HG02798 (cell line): Measurements from ENCODE around the gene SLC35G2.
"Not testable (repeated sequence)": the region's sequence is repeated elsewhere in the genome, so short reads cannot be mapped to it uniquely, and the experiment has no call there.

Experiments
- ATAC-seq: cut with Tn5 transposase; IDR thresholded peaks from one replicate; pipeline ENCODE4 v1.9.1; 2021; ENCODE audit warnings: mild to moderate bottlenecking; ENCODE audit not compliant: unreplicated experiment, poor library complexity

Gene SLC35G2

DNA sequence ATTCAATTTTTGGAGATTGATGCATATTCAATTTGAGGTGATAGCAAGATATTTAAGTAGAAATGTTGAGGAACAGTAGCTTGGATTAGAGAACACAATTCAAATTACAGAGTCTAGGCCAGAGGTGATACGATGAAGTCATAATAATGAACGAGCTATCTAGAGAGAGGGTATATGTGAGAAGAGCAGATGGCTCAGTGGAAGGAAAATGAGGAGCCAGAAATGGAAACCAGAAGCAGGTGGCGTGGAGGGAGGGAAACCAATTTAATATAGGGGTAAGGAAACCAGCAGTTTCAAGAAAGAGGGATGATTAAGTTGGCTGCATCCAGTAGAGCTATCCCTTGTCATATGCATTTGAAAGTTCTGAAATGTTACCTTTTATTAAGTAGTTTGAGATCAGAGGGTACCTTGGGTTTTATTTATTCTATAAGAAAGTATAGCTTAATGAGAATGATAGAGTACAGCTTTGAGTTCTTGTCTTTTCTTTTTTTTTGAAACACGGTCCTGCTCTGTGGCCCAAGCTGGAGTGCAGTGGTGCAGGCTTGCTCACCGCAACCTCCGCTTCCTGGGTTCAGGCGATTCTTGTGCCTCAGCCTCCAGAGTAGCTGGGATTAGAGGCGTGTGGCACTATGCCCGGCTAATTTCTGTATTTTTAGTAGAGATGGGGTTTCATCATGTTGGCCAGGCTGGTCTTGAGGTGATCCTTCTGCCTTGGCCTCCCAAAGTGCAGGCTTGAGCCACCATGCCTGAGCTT is 65.2 kb downstream of the SLC35G2 start:
- ATAC-seq: no peak

DNA sequence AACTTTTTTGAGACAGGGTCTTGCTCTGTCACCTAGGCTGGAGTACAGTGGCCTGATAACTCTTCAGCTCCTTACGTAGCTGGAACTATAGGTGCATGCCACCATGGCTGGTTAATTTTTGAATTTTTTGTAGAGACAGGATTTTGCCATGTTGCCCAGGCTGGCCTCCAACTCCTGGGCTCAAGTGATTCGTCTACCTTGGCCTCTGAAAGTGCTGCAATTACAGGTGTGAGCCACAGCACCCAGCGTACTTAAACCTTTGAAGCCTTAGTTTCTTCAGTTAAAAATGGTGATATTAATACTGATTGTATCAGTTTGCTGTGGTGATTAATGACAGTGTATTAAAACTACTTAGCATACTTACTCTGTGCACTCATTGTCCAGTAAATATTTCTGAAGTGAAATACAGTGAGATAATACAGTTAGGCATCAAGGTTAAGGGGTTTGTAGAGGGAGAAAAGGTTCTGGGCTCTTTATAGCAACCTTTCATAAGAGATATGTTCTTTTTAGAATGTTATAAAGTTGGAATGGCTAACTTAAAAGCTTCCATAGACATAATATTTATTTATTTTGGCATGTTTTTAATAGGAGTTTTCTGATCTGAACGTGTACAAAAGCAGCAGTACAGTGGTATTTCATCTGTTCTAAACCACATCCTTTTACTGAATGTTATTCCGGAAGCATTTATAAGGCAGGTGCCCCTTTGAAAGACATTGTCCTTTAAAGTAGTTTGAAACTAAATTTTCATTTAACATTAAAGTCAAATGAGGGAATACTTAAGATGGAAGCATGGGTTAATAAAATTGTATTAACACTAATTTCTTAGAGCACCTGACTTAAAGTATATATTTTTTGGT is 66.7 kb downstream of the SLC35G2 start:
- ATAC-seq: no peak

DNA sequence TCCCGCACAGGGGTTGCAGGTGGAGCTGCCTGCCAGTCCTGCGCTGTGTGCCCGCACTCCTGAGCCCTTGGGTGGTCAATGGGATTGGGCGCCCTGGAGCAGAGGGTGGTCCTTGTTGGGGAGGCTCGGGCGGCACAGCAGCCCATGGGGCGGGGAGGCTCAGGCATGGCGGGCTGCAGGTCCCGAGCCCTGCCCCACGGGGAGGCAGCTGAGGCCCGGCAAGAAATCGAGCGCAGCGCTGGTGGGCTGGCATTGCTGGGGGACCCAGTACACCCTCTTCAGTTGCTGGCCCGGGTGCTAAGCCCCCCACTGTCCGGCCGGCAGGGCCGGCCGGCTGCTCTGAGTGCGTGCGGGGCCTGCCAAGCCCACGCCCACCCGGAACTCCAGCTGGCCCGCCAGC is 71.0 kb downstream of the SLC35G2 start:
- ATAC-seq: no peak

DNA sequence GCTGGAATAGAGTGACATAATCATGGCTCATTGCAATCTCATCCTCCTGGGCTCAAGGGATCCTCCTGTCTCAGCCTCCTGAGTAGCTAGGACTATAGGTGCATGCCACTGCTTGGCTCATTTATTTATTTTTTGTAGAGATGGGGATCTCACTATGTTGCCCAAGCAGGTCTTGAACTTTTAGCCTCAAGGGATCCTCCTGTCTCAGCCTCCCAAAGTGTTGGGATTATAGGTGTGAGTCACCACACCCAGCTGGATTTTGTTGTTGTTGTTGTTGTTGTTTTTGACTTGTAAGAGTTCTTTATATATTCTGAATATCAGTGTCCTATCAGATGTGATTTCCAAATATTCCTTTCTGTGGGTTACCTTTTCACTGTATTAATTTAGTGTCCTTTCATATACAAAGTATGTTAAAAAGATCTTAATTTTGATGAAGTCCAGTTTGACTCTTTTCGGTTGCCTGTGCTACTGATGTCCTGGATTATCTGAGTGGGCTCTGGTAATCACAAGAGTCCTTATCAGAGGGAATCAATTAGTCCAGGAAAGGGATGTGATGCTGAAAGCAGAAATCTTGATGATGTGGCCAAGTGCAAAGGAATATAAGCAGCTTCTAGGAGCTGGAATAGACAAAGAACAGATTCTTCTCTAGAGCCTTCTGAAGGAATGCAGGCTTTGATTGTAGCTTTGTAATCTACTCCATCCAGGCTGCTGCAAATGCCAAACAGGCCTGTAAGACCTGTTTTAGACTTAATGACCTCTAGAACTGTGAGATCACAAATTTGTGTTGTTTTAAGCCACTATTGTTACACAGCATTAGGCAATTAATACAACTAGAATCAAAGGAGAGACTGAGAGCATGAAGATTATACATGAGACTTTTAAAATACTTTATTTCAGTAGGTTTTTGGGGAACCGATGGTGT is 73.3 kb downstream of the SLC35G2 start:
- ATAC-seq: no peak

DNA sequence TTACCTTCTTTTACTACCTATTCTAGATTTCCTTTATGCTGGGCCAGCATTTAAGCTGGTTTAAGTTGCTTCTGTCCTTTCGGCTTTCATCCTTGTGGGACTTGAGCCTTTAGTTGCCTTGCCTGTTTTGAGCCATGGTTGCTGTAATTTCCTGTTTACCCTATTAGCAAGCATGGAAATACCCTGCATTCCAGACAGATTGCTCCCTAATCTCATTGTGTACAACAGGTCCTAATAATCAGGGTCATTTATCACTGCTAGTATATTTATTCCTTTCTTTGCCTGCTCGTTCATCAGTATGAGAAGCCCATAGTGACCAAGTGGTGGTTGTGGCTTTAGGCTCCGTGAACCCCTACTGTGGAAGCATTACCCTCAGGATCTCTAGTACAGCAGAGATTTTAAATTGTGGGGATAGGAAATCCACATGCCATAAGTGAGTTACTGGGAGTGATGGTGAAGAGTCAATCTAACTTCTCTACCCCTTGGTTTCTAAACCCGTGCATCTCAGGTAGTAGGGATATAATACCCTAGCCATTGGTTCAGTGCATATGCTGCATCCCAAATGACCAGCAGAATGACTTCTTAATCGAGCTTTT is 75.0 kb downstream of the SLC35G2 start:
- no peak for ATAC-seq

DNA sequence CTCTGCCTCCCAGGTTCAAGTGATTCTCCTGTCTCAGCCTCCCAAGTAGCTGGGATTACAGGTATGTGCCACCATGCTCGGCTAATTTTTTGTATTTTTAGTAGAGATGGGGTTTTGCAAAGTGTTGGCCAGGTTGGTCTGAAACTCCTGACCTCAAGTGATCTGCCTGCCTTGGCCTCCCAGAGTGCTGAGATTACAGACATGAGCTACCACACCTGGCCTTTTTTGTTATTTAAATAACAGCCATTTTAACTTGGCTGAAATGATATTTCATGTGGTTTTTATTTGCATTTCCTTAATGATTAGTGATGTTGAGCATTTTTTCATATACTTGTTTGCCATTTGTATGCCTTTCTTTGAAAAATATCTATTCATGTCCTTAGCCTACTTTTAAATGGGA is 78.2 kb downstream of the SLC35G2 start:
- not testable (repeated sequence) for ATAC-seq

DNA sequence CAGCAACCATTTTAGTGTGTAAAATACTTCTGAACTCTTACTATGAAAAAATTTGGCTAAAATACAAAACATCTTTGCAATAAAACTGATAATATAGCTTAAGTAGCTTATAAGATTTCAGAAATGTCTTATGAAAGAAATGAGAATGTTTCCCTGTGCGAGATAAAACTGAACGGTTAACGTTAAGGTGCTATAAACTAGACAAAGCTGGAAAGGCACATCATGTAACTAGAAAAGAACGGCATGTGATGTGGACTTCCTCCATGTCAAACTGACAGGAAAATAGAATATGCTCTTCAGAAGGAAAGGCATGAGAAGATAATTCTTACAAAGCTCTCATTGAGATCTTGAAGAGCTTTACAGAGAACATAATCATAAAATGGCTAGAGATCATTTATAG is 79.6 kb downstream of the SLC35G2 start:
- ATAC-seq: no peak

DNA sequence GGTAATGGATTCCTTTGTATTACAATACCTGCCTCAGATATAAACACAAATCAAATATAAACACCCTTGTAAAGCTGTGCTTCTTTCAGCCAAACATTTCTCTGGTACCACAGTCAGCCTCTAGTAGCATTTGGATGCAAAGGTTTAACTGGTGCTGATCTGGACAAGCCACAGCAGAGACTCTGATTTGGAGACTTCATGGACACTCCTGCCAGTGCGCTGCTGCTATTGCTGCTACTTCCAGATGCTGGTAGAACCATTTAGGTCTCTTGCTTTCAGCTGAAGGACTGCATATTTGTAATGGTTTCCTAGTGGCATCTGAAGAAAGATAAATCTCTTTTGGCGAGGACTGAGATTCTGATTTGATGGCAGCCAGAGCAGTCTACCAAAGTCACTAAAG is 80.0 kb downstream of the SLC35G2 start:
- no peak for ATAC-seq

DNA sequence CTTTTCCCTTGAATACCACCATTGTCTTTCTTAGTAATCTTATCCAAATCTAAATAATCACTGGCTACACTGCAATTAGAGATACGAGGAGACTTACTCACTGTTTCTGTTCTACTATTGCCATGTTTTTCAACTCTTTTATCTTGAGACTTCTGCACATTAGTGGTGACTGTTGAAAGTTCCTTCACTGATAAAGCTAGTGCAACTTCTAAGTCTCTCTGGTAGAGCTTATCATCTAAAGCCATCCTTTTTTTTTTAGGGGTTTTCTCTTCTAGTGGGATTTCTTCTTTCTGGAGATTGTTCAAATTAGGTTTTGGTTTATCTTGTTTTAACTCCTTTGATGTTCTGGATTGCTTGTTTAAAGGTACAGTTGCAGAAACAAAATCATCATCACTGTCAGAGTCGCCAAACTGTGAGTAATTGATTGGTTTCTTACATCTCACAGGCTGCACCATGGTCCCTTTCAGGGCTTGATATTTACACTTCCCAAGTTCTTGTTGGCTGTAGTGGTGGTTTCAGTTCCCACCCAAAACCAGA is 80.8 kb downstream of the SLC35G2 start:
- ATAC-seq: no peak

DNA sequence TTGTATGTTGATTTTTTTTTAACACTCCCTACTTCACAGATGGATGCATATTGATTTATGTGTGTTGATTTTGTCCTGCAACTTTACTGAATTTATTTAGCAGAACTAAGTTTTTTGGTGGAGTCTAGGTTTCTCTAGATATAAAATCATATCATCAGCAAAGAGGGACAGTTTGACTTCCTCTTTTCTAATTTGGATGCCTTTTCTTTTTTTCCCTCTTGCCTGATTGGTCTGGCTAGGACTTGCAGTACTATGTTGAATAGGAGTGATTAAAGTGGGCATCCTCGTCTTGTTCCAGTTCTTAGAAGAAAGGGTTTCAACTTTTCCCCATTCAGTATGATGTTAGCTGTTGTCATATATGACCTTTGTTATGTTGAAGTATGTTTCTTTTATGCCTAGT is 81.8 kb downstream of the SLC35G2 start:
- not testable (repeated sequence) for ATAC-seq

DNA sequence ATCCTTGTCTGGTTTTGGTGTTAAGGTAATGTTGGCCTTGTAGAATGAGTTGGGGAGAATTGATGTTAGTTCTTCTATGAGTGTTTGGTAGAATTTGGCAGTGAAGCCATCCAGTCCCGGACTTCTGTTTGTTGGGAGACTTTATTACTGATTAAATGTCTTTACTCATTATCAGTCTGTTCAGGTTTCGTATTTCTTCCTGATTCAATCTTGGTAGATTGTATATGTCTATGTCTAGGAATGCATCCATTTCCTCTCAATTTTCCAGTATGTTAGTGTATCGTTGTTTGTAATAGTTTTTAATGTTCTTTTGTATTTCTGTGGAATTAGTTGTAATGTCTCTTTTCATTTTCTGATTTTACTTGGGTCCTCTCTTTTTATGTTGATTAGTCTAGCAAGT is 82.5 kb downstream of the SLC35G2 start:
- ATAC-seq: no peak

DNA sequence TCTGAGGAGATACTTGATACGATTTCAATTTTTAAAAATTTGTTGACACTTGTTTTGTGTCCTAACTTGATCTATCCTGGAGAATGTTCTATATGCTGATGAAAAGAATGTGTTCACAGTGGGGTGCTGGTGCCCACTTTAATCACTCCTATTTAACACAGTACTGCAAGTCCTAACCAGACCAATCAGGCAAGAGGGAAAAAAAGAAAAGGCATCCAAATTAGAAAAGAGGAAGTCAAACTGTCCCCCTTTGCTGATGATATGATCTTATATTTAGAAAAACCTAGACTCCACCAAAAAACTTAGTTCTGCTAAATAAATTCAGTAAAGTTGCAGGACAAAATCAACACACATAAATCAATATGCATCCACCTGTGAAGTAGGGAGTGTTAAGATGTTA is 83.6 kb downstream of the SLC35G2 start:
- ATAC-seq: not testable (repeated sequence)

DNA sequence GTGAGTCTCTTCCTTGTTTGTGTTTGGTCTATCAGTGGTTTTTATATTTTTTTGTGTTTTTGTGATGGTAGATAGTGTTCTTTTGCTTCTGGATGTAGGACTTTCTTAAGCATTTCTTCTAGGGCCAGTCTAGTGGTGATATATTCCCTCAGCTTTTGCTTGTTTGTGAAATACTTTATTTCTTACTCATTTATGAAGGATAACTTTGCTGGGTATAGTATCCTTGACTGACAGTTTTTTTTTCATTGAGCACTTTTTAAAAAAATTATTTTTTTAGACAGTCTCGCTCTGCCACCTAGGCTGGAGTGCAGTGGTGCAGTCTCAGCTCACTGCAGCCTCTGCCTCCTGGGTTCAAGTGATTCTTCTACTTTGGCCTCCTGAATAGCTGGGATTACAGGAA is 85.0 kb downstream of the SLC35G2 start:
- ATAC-seq: no peak

DNA sequence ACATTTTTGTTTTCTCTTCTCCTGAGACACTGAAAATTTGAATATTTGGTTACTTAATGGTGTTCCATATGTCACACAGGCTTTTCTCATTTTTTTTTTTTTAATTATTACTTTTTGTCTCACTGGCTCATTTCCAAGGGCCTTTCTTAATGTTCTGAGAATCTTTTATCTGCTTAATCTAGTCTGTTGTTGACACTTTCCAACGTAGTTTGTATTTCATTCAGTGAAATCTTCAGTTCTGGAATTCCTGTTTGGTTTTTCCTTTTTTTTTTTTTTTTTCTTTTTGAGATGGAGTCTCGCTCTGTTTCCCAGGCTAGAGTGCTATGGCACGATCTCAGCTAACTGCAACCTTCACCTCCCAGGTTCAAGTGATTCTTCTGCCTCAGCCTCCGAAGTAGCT is 85.8 kb downstream of the SLC35G2 start:
- ATAC-seq: no peak
